Activated gamma-delta T cell treated with anti-CD3 and anti-CD28 coated beads, Interleukin-2, amount 50 U/mL, for 16 hours (primary cell): ENCODE measurements around the gene DDX50.

Experiments
- DNase-seq: peaks from one replicate; pipeline ENCODE4 v3.0.0-alpha.2; 2020; ENCODE audit warnings: low read depth

The DDX50 gene

DNA sequence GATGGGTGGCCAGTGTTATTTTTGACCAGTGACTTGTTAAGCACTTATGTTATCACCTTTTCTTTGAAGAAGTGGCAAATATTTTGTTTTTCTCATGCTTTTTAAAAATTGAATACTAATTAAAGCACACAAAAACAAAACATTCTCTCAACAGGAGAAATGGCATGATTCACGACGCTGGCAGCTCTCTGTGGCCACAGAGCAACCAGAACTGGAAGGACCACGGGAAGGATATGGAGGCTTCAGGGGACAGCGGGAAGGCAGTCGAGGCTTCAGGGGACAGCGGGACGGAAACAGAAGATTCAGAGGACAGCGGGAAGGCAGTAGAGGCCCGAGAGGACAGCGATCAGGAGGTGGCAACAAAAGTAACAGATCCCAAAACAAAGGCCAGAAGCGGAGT is 81.3 kb downstream of the DDX50 start:
- no peak for DNase-seq

DNA sequence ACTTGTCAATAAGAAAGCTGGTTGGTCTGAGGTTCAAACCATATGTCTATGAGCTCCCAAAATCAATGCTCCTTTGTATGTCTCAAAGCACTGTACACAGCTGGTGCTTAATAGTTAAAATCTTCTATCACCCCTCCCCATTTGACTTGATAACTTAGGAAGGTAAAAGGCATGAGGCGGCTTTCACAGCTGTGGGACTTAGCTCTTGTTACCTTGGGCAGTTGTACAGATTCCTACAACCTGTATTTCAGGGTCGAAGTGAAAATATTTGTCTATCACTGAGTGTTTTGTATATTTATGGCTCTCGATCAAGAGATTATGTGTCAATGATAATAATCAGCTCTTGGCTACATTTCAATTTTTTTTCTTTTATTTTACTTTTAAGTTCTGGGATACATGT is 86.5 kb downstream of the DDX50 start:
- no peak for DNase-seq

DNA sequence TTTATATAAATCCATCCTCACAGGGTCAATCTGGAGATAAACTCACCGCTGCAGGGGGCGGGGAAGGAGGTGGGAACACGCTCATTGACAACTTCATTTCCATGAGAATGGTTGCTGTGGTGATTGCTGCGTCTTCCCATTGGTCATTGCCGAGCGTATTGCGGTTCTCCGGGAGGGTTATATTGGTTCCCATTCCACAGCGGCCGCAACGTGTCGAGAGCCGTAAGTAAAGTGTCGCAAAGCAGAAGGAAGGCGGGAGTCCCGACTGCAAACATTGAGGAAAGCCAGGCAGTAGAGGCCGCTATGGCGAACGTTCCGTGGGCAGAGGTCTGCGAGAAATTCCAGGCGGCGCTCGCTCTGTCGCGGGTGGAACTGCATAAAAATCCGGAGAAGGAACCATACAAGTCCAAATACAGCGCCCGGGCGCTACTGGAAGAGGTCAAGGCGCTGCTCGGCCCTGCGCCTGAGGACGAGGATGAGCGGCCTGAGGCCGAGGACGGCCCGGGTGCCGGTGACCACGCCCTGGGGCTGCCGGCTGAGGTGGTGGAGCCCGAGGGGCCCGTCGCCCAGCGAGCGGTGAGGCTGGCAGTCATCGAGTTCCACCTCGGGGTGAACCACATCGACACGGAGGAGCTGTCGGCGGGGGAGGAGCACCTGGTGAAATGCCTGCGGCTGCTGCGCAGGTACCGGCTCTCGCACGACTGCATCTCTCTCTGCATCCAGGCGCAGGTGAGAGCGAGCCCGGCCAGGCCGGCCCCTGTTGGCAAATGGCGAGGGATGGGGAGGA is 87.6 kb downstream of the DDX50 start, which contains the start of gene KIFBP:
Gene KIFBP (plus strand): TSS at position 274 of the 787 bp plus-strand sequence. CDS start 30 bp downstream, at position 304.
- DNase-seq, result peak; percentile 59

DNA sequence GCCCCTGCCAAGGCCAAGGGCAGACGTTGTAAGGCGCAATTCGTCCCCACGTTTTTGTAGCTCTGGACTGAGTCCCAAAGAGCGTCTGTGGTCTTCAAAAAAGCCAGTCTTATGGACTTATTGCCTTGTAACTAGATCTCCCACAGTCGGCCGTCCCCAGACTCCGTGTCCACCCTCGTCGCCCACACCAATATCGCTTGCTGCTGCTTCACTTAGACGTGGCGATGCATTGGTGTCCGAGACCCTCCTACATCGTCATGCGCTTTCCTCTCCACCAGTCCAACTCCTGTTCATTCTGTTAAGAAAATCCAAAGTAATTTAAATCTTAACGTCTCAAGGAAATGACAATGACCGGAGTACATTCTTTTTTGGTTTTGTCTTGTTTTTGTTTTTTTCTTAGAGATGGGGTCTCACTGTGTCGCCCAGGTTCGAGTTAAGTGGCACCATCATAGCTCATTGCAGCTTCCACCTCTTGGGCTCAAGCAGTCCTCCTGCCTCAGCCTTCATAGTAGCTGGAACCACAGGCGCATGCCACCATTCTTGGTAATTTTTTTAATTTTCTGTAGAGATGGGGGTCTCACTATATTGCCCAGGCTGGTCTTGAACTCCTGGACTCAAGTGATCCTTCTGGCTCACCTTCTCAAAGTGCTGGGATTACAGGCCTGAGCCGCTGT is 88.3 kb downstream of the DDX50 start:
- DNase-seq, result no peak

DNA sequence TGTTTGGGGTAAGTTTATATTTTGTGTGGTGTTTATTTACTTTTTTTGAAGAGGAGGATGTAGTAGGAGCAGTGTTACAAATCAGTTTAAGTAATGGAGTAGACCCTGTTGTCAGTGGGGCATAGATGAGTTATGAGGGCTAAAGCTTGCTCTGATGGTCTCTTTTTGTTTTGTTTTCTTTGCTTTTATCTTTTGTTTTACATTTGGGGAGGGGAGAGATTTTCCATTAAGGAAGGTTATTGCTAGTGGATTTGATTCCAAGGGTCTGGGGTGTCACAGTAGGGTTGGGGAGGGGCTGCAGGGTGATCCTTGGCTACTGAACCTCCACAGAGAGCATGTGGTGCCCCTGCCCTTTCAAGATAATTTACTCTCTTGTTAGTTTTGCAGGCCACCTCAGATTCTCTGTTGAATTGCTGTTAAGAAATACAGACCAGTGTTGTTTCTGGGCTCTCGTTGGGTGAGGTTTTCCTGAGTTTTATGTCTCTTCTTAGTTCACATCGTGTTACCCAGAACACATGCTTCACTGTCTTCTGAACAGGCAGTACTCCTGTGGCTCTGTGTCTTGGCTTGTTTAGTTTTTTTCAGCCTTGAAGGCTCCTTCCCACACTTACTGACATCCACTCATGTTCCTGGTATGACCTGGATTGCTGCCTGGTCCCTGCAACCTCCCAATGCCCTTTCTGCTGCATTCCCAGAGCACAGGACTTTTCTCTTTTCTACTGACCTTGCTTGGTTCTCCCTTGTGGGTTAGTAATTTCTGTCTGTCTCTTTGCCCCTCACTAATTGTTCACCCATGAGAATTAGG is 91.7 kb downstream of the DDX50 start:
- no peak for DNase-seq
